ENCODE measurements around the gene GUCY1A1.

- TF ChIP-seq CTCF (IDR thresholded peaks at IDR 0.05) (no peak), POLR2A (IDR thresholded peaks at IDR 0.05) (no peak)
These were observed 71.9 kb downstream of the GUCY1A1 start for GRCh38 chr4:155738548-155738947.
